ENCODE measurements around the gene PTPN7. TPM values are rescaled to one million over a fixed set of nuclear protein-coding genes. Genes with fewer than 3 reads are reported as not detected.
A peak's percentile ranks its signal among the peaks of the same experiment; 100 is the strongest.

Gene PTPN7
- total RNA-seq, 2 donors from 2014 or later, result 2.0 to 2.9 TPM

DNA sequence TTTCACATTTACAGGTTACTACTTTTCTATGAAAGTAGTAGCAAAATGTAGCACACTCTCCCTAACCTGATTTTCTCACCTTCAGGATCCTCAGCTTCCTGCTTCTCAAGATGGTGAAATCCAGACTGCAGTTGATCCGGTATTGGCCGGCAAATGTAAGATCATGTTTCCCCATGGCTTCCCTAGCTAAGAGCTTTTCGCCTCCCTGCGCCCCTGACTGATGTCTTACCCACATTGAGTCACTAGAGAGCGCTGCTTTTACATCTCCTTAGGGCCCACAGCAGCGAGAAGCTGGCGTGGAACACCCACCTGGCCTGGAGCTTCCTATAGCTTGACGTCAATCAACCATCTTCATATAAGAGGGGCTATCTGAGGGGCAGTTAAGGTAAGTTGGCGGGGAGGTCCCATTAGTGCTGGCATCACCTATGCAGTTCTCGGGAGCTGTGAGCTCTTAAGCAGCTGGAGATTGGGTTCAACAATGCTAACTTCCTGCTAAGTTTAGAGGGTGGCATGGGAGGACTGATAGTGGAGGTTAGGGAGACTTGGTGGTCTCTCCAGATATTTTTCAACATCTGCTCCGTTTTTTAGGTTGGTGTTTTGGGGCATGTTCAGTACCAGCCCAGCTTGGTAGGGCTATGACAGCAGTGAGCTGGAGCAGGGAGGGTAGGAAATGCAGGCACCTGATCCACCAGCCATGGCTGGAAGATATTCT lies 5.5 kb downstream of the PTPN7 start:
- H3K4me3 ChIP-seq, result no peak overlapping the region
- no peak overlapping the region for H3K27ac ChIP-seq
- H3K9me3 ChIP-seq, result no peaks in the 10 kb centered on the region
- DNase-seq, result peak; percentile 55
- intact Hi-C loops (cut with DNase I), result no loop called here
- H3K36me3 ChIP-seq, result no peaks in the 10 kb centered on the region
- H3K9ac ChIP-seq (ENCODE audit: low read depth in 2 of 2, low read length in 2 of 2), result no peak overlapping the region
- H3K27me3 ChIP-seq, result no peaks in the 10 kb centered on the region
- TF ChIP-seq, protein P1, sequence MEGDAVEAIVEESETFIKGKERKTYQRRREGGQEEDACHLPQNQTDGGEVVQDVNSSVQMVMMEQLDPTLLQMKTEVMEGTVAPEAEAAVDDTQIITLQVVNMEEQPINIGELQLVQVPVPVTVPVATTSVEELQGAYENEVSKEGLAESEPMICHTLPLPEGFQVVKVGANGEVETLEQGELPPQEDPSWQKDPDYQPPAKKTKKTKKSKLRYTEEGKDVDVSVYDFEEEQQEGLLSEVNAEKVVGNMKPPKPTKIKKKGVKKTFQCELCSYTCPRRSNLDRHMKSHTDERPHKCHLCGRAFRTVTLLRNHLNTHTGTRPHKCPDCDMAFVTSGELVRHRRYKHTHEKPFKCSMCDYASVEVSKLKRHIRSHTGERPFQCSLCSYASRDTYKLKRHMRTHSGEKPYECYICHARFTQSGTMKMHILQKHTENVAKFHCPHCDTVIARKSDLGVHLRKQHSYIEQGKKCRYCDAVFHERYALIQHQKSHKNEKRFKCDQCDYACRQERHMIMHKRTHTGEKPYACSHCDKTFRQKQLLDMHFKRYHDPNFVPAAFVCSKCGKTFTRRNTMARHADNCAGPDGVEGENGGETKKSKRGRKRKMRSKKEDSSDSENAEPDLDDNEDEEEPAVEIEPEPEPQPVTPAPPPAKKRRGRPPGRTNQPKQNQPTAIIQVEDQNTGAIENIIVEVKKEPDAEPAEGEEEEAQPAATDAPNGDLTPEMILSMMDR (IDR thresholded peaks at IDR 0.05), result no peak
- H3K4me1 ChIP-seq, result peaks cover 3% of the 10 kb centered on the region

GRCh38 chr1:202154148-202154765 lies 6.1 kb downstream of the PTPN7 start:
- Histone ChIP-seq H3K4me3 (no peak overlapping the region), H3K9ac (ENCODE audit: low read depth in 2 of 2, low read length in 2 of 2) (no peak overlapping the region), H3K4me1 (peaks cover 3% of the 10 kb centered on the region), H3K27ac (no peak overlapping the region), H3K36me3 (no peaks in the 10 kb centered on the region), H3K27me3 (no peaks in the 10 kb centered on the region), H3K9me3 (no peaks in the 10 kb centered on the region)
- TF ChIP-seq, protein P1 (IDR thresholded peaks at IDR 0.05), result no peak
- no peak for DNase-seq
- intact Hi-C loops (cut with DNase I), result no loop called here

- Histone ChIP-seq H3K4me3 (no peak overlapping the region), H3K36me3 (no peaks in the 10 kb centered on the region), H3K9ac (ENCODE audit: low read depth in 2 of 2, low read length in 2 of 2) (no peak overlapping the region), H3K4me1 (peaks cover 3% of the 10 kb centered on the region), H3K9me3 (no peaks in the 10 kb centered on the region), H3K27ac (no peak overlapping the region), H3K27me3 (no peaks in the 10 kb centered on the region)
- intact Hi-C loops (cut with DNase I), result no loop called here
- TF ChIP-seq, protein P1 (IDR thresholded peaks at IDR 0.05), result no peak
- no peak for DNase-seq
Measured at GRCh38 chr1:202153284-202153683, 7.1 kb downstream of the PTPN7 start.

DNA sequence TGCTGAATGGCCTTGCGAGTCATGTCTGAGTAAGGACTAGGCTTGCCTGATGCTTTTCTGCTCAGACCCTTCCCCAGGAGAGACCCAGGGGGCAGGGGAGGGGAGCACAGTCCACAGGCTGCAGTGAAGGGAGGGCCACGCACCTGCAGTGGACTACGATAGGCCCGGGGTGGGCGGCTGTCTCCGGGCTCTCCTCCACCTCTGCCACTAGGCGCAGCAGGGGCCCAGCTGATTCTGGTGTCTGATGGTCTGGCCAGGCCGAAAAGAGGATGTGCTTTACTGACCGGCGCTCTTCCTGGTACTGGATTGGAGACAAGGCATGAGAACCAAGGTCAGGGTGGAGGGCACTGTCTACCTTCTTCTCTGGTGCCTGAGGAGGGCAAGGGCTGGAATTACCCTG lies 8.0 kb downstream of the PTPN7 start:
- Histone ChIP-seq H3K4me3 (no peak overlapping the region), H3K4me1 (peaks cover 3% of the 10 kb centered on the region), H3K9me3 (no peaks in the 10 kb centered on the region), H3K27ac (no peak overlapping the region), H3K36me3 (no peaks in the 10 kb centered on the region), H3K27me3 (no peaks in the 10 kb centered on the region), H3K9ac (ENCODE audit: low read depth in 2 of 2, low read length in 2 of 2) (no peak overlapping the region)
- TF ChIP-seq, protein P1 (IDR thresholded peaks at IDR 0.05), result no peak
- DNase-seq, result no peak
- intact Hi-C loops (cut with DNase I), result no loop called here

GRCh38 chr1:202151045-202151444 lies 9.4 kb downstream of the PTPN7 start:
- peaks cover 3% of the 10 kb centered on the region for H3K4me1 ChIP-seq
- intact Hi-C loops (cut with DNase I), result no loop called here
- no peaks in the 10 kb centered on the region for H3K27me3 ChIP-seq
- no peak overlapping the region for H3K27ac ChIP-seq
- no peak overlapping the region for H3K4me3 ChIP-seq
- no peak for DNase-seq
- H3K9ac ChIP-seq (ENCODE audit: low read depth in 2 of 2, low read length in 2 of 2), result no peak overlapping the region
- H3K36me3 ChIP-seq, result no peaks in the 10 kb centered on the region
- no peaks in the 10 kb centered on the region for H3K9me3 ChIP-seq
- TF ChIP-seq, protein P1 (IDR thresholded peaks at IDR 0.05), result no peak
